ENCODE results near the gene CDON.
"Not testable (repeated sequence)": the region's sequence is repeated elsewhere in the genome, so short reads cannot be mapped to it uniquely, and the experiment has no call there.

Gene CDON

DNA sequence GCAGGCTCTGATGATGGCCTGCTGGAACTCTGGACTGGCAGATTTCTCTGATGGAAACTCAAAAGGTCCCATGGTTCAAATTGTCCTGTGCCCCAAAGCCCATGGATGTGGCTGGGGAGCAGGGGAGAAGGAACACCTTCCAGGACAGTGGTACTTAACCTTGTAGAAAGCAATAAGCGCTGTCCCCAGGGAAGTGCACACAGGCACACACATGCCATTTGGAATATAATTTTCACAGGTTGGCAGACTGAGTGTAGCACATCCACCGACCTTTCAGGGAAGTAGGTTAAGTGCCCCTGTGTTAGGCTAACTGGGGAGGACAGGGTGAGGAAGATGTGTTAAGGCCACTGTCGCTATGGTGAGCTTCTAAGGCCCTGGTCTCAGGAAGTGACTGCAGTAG lies 140.5 kb downstream of the CDON start:
- DNase-seq, result no peak

DNA sequence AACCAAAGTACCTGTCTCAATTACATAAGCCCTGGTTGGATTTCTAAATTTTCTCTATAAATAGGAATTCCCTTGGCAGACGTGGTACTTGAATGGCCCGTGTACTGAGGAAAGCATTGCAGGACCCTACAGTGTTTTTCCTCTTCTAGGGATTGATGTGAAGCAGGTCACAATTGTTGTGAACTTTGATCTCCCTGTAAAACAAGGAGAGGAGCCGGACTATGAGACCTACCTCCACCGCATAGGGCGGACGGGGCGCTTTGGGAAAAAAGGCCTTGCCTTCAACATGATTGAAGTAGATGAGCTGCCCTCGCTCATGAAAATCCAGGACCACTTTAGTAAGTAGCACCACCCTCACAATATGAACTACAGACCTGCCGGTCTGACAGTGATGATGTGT lies 141.6 kb downstream of the CDON start:
- no peak for DNase-seq

DNA sequence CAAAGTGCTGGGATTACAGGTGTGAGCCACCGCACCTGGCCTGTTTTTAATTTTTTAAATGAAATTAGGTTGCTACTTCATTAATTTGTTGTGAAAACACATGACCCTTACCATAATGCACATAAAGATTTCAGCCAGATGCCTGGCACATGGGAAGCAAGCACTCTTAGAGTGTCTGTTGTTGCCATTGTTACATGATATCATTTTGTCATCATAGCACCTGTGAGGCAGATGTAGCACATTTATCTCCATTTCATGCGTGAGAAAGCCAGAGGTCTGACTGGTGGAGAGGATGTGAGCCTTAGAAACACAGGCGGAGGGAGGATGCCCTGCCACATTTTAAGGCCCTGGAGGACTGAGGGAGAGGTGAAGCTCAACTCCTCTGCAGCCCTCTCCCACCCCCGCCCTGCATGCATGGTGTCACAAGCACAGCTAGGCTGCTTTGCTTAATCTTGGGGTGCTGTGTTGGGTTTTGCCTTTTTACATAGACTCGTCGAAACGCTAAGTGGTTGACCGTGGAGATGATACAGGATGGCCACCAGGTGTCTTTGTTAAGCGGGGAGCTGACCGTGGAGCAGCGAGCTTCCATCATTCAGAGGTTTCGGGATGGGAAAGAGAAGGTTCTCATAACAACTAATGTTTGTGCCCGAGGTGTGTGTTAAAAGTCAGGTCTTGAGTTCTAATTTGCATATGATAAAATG lies 144.4 kb downstream of the CDON start:
- DNase-seq, result no peak

DNA sequence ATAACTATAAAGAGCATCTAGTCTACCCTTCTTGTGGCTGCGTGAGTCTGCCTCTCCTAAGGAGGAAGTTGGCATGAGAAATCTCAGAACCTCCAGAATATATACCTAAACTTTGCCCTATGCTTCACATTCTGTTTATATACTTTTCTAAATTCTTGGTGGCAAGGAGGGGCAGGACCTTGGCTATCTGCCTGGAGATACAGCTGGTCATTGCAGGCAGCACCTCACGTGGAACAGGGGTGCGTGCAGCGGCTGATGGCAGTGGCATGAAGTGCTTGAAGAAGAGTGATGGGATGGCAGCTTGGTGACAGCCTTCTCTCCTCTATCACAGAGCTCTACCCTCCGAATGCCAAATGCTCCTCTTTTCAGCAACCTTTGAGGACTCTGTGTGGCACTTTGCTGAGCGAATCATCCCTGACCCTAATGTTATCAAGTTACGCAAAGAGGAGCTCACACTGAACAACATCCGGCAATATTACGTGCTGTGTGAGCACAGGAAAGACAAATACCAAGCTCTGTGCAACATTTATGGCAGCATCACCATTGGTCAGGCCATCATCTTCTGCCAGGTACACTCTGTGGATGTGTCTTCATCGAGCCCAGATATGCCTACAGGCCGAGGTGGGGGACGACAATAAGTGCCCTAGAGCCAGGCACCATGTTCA lies 145.9 kb downstream of the CDON start:
- DNase-seq, result no peak

DNA sequence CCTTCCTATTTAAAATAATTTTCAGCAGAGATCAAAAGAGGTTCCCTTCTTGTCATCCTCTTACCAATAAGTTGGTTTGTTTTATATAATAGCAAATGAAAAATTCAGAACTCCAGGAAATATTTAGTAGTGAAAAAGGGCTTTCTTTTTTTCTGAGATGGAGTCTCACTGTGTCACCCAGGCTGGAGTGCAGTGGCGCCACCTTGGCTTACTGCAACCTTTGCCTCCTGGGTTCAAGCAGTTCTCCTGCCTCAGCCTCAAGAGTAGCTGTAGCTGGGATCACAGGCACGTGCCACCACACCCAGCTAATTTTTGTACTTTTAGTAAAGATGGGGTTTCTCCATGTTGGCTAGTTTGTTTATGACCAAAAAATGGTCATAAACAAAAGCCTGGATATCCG lies 148.1 kb downstream of the CDON start:
- DNase-seq, result not testable (repeated sequence)

DNA sequence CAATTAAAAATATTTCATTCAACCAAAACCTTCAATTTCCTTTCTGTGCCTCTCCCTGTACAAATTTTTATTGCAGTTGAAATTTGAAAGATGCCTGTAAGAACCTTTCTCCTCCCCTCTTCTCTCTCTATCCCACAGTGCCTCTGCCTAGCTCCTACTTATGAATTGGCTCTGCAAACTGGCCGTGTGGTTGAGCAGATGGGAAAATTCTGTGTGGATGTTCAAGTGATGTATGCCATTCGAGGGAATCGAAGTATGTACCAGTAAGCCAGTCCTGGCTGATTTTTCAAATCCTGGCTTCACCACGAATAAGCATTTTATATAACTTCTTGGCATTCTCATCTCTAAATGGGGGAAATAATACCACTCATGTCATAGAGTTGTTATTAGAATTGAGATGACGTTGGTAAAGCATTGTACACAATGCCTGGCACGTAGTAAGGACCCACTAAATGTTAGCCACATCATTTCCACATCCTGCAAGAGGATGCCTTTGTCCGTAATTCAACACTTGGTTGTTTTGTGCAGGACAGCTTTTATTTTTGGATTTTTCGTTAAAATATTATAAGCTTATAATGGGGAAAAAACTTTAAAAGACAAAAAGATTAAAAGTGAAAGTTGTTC lies 152.3 kb downstream of the CDON start:
- no peak for DNase-seq
